Right forelimb (tissue), 1 donor: ENCODE results near the gene CNOT10.

Experiments
- DNase-seq: peaks from one replicate; pipeline ENCODE4 v3.0.0-alpha.2; 2018

The CNOT10 gene

GRCh38 chr3:32819551-32820348, 134.8 kb downstream of the CNOT10 start:
- DNase-seq = no peak

GRCh38 chr3:32820430-32820829, 135.4 kb downstream of the CNOT10 start:
- no peak for DNase-seq

GRCh38 chr3:32820971-32821685, 136.1 kb downstream of the CNOT10 start:
- DNase-seq = no peak

GRCh38 chr3:32821686-32822296, 136.8 kb downstream of the CNOT10 start:
- no peak for DNase-seq

- no peak for DNase-seq
Measured at GRCh38 chr3:32822609-32823498, 137.9 kb downstream of the CNOT10 start.
